ENCODE measurements around the gene EXT2.
A peak's percentile ranks its signal among the peaks of the same experiment; 100 is the strongest.

Gene EXT2

GRCh38 chr11:44199816-44200215, 104.3 kb downstream of the EXT2 start:
- no peak for DNase-seq

GRCh38 chr11:44203270-44204043, 108.0 kb downstream of the EXT2 start:
- DNase-seq, result no peak

- no peak for DNase-seq
Observed at GRCh38 chr11:44205352-44205751, 109.9 kb downstream of the EXT2 start.

- no peak for DNase-seq
Observed at GRCh38 chr11:44205836-44206235, 110.4 kb downstream of the EXT2 start.

GRCh38 chr11:44207292-44207691, 111.8 kb downstream of the EXT2 start:
- DNase-seq, result no peak

GRCh38 chr11:44208976-44209603, 113.6 kb downstream of the EXT2 start:
- no peak for DNase-seq

- no peak for DNase-seq
Observed at GRCh38 chr11:44212128-44212527, 116.7 kb downstream of the EXT2 start.

GRCh38 chr11:44213148-44213547, 117.7 kb downstream of the EXT2 start:
- DNase-seq, result no peak

- no peak for DNase-seq
Observed at GRCh38 chr11:44217432-44217831, 122.0 kb downstream of the EXT2 start.

- DNase-seq, result no peak
Observed at GRCh38 chr11:44219830-44220796, 124.6 kb downstream of the EXT2 start.

- DNase-seq, result no peak
Observed at GRCh38 chr11:44221456-44221855, 126.0 kb downstream of the EXT2 start.

- DNase-seq, result no peak
Observed at GRCh38 chr11:44221992-44222391, 126.5 kb downstream of the EXT2 start.

GRCh38 chr11:44223238-44223637, 127.8 kb downstream of the EXT2 start:
- no peak for DNase-seq

- DNase-seq, result no peak
Observed at GRCh38 chr11:44224867-44225501, 129.5 kb downstream of the EXT2 start.

- DNase-seq, result peak in 1 of 56 donors; percentile 10
Observed at GRCh38 chr11:44226490-44226889, 131.0 kb downstream of the EXT2 start.

GRCh38 chr11:44226945-44227344, 131.5 kb downstream of the EXT2 start:
- no peak for DNase-seq

GRCh38 chr11:44228379-44228778, 132.9 kb downstream of the EXT2 start:
- no peak for DNase-seq

- no peak for DNase-seq
Observed at GRCh38 chr11:44229098-44229497, 133.6 kb downstream of the EXT2 start.

GRCh38 chr11:44229624-44230023, 134.1 kb downstream of the EXT2 start:
- no peak for DNase-seq

- DNase-seq, result no peak
Observed at GRCh38 chr11:44235765-44236201, 140.3 kb downstream of the EXT2 start.

GRCh38 chr11:44236296-44236695, 140.8 kb downstream of the EXT2 start:
- DNase-seq, result no peak
